Ectodermal cell (in vitro differentiated cells): Measurements from ENCODE around the gene ATOX1.
A peak's percentile ranks its signal among the peaks of the same experiment; 100 is the strongest.
"Not testable (repeated sequence)": the region's sequence is repeated elsewhere in the genome, so short reads cannot be mapped to it uniquely, and the experiment has no call there.

Source experiments
- H3K27ac ChIP-seq: 2 replicates; pipeline ENCODE4 v1.7.0; 2013; ENCODE audit warnings: mild to moderate bottlenecking, low read depth, low read length; ENCODE audit not compliant: insufficient read depth, poor library complexity, severe bottlenecking
- H3K27me3 ChIP-seq: 2 replicates; pipeline ENCODE4 v1.7.0; 2013; ENCODE audit warnings: mild to moderate bottlenecking, low read length; ENCODE audit not compliant: insufficient read depth, control insufficient read depth, poor library complexity, severe bottlenecking
- H3K36me3 ChIP-seq: one replicate; pipeline ENCODE4 v1.7.0; 2013; ENCODE audit warnings: low read length; ENCODE audit not compliant: control insufficient read depth, insufficient read depth
- H3K4me1 ChIP-seq: one replicate; pipeline ENCODE4 v1.7.0; 2013; ENCODE audit warnings: low read length; ENCODE audit not compliant: control insufficient read depth, insufficient read depth
- H3K4me3 ChIP-seq: 2 replicates; pipeline ENCODE4 v1.7.0; 2013; ENCODE audit warnings: low read depth, low read length, control low read depth; ENCODE audit not compliant: insufficient read depth
- H3K9me3 ChIP-seq: 2 replicates; pipeline ENCODE4 v1.7.0; 2013; ENCODE audit warnings: mild to moderate bottlenecking, low read length, moderate library complexity; ENCODE audit not compliant: control insufficient read depth
- WGBS, 2 experiments: methylation state at CpG; one replicate each; pipeline ENCODE4 v1.1.7; 2013; ENCODE audit warnings: missing lambda C conversion rate in 2 of 2; 5-methylcytosine and 5-hydroxymethylcytosine counted together

The ATOX1 gene

DNA sequence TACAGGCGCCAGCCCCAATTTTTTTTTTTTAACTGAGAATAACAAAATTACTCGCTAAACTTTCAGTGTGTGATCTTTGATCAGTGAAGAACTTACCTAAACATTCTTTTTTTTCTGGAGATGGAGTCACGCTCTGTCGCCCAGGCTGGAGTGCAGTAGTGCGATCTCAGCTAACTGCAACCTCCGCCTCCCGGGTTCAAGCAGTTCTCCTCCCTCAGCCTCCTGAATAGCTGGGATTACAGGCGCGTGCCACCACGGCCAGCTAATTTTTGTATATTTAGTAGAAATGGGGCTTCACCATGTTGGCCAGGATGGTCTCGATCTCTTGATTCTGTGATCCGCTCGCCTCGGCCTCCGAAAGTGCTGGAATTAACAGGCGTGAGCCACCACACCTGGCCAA lies 25.2 kb upstream of the ATOX1 start:
- not testable (repeated sequence) for H3K27ac ChIP-seq, H3K9me3 ChIP-seq, H3K4me1 ChIP-seq, H3K27me3 ChIP-seq, H3K4me3 ChIP-seq, H3K36me3 ChIP-seq
- WGBS, 2 experiments, result 92% methylated on average over 12 to 16 of the region's 16 CpGs

DNA sequence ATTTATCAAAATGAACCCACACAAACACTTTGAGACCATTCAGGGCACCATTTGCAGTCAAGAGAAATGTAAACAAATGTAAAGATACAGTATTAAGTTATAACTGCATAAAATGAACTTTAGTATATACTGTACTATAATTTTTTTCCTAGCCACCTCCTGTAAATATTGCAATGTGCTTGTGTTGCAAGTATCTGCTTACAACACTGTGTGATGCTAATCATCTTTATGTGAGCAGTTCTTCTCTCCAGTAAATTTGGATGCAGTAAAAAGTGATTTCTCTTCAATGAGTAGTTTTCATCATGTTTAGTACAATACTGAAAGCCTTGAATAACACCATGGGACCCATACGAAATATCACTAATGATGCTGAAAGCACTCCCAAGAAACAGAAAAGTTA lies 22.8 kb upstream of the ATOX1 start:
- 80 to 94% methylated on average over 1 of the region's 1 CpG for WGBS, 2 experiments
- Histone ChIP-seq H3K9me3 (no peaks in the 10 kb centered on the region), H3K4me3 (no peak overlapping the region), H3K4me1 (no peaks in the 10 kb centered on the region), H3K27me3 (no peaks in the 10 kb centered on the region), H3K27ac (no peak overlapping the region), H3K36me3 (peaks cover 9% of the 10 kb centered on the region)

DNA sequence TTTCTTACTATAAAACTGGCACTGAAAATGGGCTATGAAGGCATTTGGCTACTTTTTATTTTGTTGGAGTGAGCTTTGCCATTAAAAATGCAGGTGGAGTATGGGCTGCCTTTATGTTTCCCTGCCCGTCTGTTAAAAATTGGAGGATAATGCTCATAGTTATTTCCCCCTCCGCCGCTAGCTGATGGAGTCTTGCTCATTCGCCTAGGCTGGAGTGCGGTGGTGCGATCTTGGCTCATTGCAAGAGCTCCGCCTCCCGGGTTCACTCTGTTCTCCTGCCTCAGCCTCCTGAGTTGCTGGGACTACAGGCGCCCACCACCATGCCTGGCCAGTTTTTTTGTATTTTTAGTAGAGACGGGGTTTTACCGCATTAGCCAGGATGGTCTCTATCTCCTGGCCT lies 21.9 kb upstream of the ATOX1 start:
- H3K9me3 ChIP-seq, result no peaks in the 10 kb centered on the region
- no peak overlapping the region for H3K27ac ChIP-seq
- H3K4me3 ChIP-seq, result no peak overlapping the region
- no peaks in the 10 kb centered on the region for H3K27me3 ChIP-seq
- peaks cover 9% of the 10 kb centered on the region for H3K36me3 ChIP-seq
- 86 to 88% methylated on average over 11 of the region's 11 CpGs for whole genome bisulfite sequencing, 2 experiments
- H3K4me1 ChIP-seq, result no peaks in the 10 kb centered on the region

DNA sequence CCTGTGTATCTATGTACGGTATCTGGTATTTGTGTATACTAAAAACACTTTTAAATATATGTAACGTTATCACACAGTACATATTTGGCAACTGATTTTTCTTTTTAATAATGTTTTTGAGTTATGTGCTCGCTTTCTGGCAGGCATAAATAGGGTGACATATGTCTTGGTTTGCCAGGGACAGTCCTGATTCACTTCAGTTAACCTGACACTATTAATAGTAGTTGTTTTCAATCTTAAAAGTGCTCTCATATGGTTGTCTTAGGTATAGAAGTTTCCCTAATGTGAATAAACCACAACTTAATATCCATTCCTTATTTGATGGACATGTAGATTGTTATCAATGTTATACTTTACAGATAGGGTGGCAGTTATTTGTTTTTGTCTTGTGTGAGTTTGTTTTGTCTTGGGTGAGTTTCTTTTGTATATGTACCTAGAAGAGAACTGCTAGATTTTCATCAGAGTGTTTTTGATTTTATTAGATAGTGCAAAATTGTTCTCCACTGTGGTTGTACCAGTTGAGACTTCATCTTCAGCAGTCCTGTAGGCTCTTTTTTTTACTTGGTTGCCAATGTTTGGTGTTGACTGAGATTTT lies 21.2 kb upstream of the ATOX1 start:
- H3K27me3 ChIP-seq, result no peaks in the 10 kb centered on the region
- 80 to 100% methylated on average over 1 of the region's 3 CpGs for WGBS, 2 experiments
- no peak overlapping the region for H3K27ac ChIP-seq
- peaks cover 1% of the 10 kb centered on the region for H3K4me1 ChIP-seq
- no peaks in the 10 kb centered on the region for H3K9me3 ChIP-seq
- H3K4me3 ChIP-seq, result no peak overlapping the region
- H3K36me3 ChIP-seq, result peaks cover 9% of the 10 kb centered on the region

DNA sequence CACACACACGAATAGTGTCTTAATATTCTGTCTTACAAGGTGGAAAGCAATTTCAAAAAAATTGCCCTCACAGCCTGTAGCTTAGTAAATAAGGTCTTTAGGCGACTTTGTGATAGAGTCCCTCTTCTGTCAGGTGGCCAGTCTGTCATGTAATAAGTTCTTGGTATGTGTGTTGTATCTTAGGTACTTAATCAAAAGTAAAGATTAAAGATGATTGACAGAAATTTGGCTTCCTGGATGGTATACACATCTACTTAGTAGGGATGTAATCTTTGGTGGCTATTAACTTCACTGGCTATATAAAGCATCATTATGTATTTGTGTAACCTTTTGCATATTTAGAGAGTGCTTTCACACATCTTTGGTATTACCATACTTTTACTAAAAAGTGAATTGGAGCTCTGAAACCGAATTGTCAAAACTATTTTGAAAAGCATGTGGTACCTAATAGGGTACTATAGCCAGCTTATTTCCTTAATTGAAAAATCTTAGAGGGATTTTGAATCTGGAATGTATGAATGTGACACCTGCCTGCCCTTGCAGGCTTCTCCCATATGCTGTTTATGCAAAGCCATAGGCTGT lies 16.7 kb upstream of the ATOX1 start:
- H3K36me3 ChIP-seq, result peaks cover 9% of the 10 kb centered on the region
- H3K27ac ChIP-seq, result no peak overlapping the region
- 46 to 66% methylated on average over 2 to 3 of the region's 3 CpGs for WGBS, 2 experiments

DNA sequence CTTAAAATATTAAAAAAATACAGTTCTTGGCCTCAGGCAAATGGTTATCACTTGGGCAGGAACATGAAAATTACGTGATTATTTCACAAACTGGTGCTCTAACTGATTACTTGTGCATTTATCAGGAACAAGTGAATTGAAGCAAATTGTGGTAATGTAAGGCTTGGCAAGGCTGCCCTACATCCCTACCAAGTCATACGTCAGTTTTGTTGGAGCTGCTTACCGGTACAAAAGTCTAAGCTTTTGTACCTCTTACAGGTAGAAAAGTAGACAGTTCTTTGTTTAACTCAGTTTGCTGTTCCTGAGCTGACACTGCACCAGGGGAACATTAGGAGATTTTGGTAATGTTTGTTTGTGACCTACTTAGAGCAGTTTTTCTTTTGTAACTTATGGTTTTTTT lies 15.5 kb upstream of the ATOX1 start:
- 17 to 21% methylated on average over 3 of the region's 3 CpGs for WGBS, 2 experiments
- no peaks in the 10 kb centered on the region for H3K27me3 ChIP-seq
- H3K4me3 ChIP-seq, result peak overlapping the region; percentile 93
- H3K27ac ChIP-seq, result no peak overlapping the region
- peaks cover 11% of the 10 kb centered on the region for H3K4me1 ChIP-seq
- no peaks in the 10 kb centered on the region for H3K9me3 ChIP-seq
- H3K36me3 ChIP-seq, result peaks cover 9% of the 10 kb centered on the region

More for the DNA sequence above, 16.7 kb upstream of the ATOX1 start:
- Histone ChIP-seq H3K9me3 (no peaks in the 10 kb centered on the region), H3K4me3 (no peak overlapping the region), H3K27me3 (no peaks in the 10 kb centered on the region), H3K4me1 (peaks cover 11% of the 10 kb centered on the region)

DNA sequence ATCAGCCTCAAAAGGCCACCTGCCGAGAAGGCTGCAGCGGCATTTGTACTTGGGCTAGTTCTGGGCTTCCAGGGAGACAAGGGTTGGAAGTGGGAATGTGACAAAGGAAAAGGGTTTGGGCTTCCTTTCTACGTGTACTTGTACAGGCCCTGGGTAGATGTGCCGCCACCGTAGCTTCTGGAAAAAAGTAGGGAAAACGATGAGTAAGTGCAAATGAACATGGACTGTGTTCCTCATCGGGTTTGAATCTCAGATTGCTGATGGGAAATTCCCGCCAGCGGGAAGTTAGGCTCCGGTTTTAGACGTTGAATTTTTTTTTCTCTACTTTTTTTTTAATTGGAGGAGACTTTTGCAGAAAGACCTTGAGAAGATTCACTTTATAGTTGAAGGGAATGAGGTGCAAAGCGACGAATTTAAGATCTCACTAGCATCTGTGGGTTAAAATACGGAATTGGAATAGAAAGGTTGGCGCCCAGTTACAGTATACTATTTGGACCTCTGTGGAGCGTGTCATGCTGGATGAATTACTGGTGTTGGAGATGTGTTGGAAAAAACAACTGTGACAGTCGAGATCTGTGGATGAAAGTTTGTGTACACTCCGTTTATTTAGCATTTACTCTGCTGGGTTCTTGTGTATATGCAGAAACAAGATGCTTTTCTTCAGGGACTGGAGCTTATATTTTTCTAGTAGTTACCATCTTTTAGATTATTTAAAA lies 14.6 kb upstream of the ATOX1 start:
- Histone ChIP-seq H3K36me3 (peaks cover 6% of the 10 kb centered on the region), H3K9me3 (no peaks in the 10 kb centered on the region), H3K27ac (peak overlapping the region; percentile 90), H3K4me3 (peak overlapping the region; percentile 93), H3K4me1 (peaks cover 11% of the 10 kb centered on the region), H3K27me3 (no peaks in the 10 kb centered on the region)
- 2% methylated on average over 18 of the region's 18 CpGs for WGBS, 2 experiments

DNA sequence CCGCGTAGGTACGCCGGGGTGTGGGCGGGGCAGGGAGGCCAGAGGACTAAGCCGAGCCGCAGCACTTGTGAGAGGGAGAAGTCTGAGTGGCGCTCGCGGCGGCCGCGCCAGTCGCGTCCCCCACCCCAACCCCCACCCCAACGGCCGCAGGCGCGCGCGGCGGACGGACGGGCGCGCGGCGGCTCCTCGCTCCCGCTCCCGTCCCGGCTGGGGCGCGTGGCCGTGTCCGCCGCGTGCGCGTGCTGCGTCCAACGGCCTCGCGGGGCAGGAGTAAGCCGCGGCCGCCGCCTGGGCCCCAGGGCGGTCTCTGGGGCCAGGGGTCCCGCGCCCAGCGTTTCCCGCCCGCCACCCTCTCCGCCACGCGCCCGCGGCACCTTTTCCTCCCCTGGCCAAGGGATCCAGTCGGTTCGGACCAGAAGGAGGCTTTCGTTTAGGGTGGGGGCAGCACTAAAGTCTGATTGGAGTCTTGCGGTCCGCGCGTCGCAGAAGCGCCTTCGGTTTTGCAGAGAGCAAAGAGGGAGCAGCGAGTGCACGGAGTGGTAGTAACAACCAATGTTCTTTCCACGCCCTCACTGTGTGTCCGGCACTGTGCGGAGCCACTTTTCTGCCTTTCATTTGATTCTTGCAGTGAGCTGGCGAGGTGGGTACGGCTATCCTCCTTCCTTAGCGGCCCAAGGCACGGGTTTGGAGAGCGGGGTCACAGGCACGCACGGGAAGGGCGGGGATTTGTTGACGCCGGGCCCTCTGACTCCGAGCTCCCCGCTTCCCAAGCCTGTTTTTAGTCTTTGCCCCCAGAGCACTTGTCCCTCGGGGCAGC lies 13.8 kb upstream of the ATOX1 start:
- H3K4me1 ChIP-seq, result peaks cover 11% of the 10 kb centered on the region
- no peaks in the 10 kb centered on the region for H3K9me3 ChIP-seq
- H3K4me3 ChIP-seq, result peak overlapping the region; percentile 93
- no peaks in the 10 kb centered on the region for H3K27me3 ChIP-seq
- no peaks in the 10 kb centered on the region for H3K36me3 ChIP-seq
- peak overlapping the region; percentile 90 for H3K27ac ChIP-seq
- WGBS, 2 experiments, result 0% methylated on average over 87 of the region's 87 CpGs

DNA sequence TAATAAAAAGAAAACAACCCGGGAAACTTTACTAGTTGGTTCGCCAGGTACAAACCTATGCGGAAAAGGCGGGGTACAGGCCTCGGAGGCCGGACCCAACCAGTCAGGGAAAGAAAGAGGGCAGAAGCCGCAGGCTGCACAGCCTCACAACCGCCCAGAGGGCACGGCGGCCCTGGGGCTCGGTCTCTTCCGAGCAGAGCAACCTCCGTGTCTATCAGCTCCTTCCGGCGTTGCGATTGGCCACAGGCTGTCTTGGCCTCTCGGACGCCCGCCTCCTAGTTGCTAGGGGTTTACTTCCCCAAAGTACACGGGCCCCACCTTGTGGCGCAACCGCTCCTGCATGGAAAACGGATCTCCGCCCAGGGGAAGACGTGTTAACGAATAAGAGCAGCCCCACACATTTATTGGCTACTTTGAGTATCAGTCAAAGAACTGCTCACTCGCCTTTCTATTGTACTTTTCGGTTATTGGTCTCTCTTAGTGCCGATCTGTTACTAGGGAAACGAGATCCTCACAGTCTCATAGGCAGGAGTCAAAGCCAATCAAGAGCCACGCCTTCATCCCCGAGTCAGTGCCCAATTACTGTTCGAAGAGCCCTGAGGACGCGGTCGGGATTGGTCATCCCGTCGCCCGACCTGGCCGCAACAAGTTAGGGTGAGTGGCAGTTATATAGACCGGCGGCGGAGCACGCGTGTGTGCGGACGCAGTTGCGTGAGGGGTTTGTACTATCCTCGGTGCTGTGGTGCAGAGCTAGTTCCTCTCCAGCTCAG lies 13.0 kb upstream of the ATOX1 start, which contains the start of gene G3BP1:
Gene G3BP1 (plus strand): TSS at position 696 of the 770 bp plus-strand sequence. CDS start 14,667 bp downstream, outside the sequence.
- Histone ChIP-seq H3K4me1 (peaks cover 11% of the 10 kb centered on the region), H3K27ac (peak within 1 kb of the TSS; percentile 98), H3K36me3 (no peaks in the 10 kb centered on the region), H3K4me3 (peak within 1 kb of the TSS; percentile 93), H3K9me3 (no peaks in the 10 kb centered on the region), H3K27me3 (no peaks in the 10 kb centered on the region)
- 0% methylated on average over 49 of the region's 49 CpGs for WGBS, 2 experiments
